HG03066 (cell line): ENCODE results near the gene ADCY7.

Source experiments
- ATAC-seq: cut with Tn5 transposase; IDR thresholded peaks from one replicate; pipeline ENCODE4 v1.9.1; 2021; ENCODE audit warnings: low read depth; ENCODE audit not compliant: unreplicated experiment

The ADCY7 gene

DNA sequence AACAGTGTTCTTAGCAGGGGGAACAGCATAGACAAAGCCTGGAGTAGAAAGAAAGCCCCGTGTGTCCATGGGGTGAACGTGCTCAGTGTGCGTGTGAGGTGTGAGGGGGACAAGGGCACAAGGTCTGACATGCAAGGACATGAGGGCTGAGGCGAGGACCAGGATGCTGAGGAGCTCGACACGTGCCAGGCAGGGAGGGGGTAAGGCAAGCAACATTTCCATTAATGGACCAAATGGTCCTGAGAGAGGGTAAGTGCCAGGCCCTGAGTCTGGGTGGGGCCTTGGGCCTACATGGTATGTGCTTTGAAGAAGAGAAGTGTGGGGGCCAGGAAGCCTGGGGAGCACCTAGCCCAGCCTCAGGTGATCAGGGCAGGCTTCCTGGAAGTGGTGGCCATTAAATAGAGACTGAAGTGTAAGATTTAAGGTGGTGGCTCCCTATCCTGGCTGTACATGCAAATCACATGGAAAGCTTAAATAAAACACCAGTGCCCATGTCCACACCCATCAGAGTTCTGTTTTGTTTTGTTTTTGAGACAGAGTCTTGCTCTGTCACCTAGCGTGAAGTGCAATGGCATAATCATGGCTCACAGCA is 29.3 kb downstream of the ADCY7 start:
- no peak for ATAC-seq

DNA sequence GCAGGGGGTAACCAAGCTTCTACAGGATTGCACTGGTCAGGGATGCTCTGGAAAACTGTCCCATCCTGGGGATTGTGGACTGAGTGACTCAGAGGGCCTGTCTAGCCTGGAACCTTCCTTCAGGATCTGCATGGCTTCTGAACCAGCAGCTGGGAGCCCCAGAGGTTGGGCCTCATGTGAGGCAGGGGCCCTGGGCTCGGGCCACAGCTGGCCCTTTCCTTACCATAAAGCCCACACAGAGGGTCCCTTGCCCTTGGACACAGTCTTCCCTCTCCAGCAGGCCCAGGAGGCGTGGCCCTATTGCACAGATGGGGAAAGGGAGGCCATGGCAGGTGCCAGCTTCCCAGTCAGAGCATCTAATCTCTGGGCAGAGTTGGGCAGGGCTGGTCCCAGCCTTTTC is 30.5 kb downstream of the ADCY7 start:
- no peak for ATAC-seq

DNA sequence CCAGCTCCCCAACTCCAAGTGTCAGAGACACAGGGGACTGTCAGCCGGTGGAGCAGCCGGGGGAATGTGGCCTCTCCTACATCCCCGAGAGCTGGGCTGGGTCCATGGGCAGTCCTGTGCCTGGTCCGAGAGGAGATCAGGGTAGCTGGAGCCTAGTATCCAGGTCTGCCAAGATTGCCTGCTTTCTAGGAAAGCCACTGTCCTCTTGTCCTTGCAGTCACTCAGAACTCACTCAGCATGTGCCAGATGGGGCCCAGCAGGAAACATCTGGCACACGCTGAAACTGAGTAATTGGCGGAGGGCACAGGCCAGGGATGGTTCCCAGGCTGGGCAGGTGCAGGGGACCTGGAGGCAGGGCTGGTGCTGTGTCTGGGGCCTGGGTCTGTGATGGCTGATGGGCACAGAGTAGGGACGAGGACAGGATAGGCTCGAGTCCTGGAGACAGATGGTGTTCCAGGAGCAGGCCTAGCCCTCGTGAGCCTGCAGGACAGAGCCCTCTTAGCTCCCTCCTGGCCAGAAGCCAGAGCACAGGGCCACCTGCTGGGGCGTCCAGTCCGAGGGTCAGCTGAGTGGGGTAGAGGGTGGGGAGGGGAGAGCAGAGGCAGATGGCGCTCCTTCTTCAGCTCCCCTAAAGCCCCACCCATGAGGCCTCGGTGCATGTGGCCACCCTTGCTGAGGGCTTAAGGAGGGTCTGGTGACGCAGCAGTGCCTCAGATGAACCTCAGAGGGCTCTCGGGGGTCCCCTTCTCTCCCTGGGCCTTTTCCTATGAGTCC is 31.1 kb downstream of the ADCY7 start:
- ATAC-seq = no peak

DNA sequence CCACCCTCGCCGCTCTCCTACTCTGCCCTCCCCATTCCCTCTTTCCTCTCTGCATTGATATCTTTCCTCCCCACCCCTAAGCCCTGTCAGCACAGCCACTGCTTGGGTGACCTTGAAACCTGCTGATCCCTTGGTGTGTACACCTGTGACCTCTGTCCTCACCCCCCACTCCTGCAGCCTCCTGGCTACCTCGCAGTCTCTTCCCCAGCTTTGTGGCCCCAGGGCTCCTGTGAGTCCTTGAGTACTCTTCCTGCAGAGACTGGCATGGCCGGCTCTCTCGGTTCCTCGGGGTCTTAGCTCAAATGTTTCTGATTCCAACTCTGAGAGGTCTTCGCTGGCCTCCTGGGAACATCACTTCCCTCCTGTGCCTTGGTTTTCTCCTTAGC is 31.7 kb downstream of the ADCY7 start:
- no peak for ATAC-seq

DNA sequence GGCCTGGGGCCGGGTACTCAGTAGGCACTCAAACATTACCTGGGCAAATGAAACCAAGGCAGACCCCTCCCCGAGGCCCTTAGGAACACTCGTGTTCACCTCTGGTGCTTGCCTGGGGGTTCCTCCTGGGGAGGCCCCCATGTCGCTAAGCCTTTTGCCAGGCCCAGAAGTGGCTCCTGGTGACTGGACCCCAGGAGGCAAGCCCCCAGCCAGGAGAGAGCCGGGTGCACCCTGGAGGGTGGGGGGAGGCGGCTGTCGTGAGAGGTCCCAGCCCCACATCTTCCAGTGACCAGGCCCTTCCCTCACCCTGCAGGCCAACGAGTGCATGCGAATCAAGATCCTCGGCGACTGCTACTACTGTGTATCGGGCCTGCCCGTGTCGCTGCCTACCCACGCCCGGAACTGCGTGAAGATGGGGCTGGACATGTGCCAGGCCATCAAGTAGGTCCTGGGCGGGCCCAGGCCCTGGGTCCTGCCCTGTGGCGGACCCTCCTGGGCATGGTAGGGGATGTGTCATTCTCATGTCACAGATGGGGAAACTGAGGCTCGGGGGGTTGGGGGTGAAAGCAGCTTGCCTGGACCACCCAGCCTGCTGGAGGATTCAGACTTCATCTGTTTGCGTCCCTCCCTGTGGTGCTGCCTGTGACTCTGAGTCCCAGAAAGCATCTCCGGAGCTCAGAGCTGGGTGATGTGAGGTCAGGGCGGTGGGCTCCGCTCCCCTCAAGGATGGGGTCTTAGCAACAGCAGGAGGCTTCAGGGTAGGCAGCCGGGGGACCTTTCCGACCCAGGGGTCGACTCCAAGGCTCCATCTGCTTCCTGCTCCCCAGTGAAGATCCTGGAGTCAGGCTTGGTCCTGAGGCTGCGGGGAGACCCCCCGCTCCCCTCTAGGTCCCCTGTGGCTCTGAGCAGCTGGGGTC is 32.5 kb downstream of the ADCY7 start:
- ATAC-seq = no peak

DNA sequence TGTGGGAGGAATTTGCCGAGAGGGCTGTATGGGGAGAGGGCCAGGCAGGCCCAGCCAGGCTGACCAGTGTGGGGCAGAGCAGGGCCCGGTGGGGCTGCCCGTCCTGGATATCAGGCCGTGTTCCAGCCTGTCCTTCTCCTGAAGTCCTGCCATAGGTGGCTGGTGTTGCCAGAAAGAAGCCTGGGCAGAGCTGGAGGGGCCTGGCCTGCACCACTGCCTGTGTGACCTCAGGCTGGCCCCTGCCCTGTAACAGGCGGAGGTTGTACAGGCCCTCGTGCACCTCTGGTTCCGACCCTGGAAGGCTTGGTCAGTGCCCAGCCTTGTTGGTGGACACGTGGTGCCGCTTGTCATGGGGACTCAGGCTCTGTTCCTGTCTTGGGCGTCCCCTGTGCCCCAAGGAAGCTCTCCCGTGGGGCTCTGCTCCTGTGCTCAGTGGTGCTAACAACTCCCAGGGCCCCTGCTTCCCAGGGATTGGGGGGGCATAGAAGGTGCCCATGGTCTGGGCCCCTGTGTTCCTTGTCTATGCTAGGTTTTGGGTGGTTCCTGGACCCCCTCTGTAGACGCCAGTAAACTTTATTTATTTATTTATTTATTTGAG is 33.3 kb downstream of the ADCY7 start:
- ATAC-seq = no peak

DNA sequence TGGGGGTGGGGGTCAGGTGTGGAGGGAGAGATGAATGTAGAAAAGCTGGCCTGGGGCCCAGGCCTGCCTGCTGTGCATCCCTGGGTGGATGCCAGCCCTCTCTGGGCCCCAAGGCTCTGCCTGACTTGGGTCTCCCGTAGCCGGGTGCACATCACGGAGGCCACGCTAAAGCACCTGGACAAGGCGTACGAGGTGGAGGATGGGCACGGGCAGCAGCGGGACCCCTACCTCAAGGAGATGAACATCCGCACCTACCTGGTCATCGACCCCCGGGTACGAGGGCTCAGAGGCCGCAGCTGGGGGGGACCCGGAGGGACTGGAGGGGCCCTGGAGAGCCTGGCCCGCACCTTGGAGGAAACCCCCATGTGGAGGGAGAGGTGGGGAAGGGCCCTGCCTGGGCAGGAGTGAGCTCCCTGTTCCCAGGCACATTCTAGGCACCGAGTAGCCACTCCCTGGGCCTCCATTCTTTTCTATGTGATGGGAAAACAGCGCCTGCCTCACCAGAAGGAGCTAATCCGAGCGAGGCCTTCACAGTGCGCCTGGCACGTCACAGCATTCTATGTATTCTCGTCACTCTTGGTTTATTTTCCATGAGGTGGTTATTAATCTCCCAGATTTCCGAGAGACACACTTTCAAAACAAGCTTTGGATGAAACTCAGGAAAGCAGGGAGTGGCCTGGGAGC is 34.7 kb downstream of the ADCY7 start:
- no peak for ATAC-seq

DNA sequence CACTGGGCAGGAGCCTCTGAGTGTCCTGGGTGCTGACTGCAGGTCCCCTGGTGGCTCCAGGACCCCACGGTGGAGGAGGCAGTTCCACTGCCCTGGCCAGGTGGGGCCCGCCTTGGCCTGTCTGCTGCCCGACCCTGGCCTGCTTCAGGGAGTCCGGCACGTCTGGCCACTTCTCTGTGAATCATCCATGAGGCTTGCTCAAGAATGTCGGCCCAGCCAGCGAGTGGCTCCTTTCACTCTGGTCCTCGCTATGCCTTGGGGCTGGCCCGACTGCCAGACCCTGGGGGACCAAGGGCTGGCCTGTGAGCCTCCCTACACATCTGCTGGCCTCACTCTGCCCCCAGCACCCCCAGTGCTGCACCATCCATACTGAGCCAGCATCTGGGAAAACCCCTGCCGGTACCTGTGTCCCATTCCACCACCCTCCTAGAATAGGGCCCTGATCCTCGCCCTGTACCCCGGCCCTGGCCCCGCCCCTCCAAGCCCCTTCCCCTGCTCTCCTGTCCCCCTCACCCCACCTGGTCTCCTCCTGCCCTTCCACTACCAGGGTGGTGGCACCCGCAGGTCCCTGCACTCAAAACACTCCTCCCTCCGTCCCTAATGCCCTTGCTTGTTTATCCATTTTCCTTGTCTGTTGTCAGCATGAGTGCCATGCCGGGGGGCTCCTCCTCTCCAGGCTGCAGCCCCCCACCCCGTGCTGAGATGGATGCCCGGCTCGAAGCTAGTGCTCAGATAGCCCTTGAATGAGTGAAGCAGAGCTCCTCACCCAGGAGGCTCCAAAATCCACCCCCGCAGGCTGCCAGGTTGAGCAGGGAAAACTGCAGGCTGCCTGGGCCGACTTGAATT is 35.5 kb downstream of the ADCY7 start:
- no peak for ATAC-seq

DNA sequence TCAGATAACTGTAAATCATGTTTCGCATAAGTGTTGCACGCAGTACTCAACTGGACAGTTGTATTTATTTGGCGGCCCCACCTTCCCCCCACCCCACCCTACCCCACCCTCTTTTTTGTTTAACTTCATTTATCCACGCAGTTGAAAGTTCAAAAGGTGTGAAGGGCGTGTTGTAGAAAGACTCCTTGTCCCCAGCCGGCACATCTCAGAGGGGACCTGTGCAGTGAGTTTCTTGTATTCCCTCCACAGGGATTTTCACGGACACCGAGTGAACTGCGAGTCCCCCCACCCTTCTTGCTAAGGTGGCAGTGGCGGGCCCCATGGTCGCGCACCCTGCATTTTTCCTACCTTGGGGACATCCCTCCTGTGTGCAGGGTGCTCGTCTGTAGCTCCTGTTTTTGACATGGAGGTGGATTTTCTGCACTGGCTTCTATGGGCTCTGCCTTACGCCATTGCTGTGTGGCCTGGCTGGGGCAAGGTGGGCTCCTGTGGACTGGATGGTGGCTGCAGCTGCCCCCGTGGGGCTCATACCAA is 36.2 kb downstream of the ADCY7 start:
- no peak for ATAC-seq

DNA sequence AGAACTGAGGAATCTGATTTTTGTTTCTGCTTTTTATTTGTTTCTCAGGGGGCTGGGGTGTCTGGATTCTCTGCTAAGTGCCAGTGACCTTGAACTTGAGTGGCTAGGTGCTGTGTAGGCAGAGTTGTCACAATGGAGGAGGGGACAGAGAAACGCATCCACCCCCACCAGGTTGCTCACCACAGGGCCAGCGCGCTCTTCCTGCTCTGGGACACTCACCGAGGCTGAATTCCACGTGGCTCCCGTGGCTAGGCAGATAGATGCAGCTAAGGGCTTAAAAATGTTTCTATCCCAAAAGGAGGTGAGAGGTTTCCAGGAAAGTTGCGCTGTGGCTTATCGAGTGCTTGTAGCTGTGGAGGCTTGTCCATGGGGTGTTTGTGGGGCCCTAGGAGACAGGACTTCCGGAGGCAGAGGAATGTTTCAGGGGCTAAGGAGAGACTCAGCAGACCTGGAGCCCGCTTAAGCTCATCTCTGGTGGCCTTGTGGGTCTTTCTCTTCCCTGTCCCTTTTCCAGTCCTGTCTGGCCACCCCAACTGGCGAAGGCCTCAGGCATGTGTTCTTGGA is 36.8 kb downstream of the ADCY7 start:
- ATAC-seq = no peak

DNA sequence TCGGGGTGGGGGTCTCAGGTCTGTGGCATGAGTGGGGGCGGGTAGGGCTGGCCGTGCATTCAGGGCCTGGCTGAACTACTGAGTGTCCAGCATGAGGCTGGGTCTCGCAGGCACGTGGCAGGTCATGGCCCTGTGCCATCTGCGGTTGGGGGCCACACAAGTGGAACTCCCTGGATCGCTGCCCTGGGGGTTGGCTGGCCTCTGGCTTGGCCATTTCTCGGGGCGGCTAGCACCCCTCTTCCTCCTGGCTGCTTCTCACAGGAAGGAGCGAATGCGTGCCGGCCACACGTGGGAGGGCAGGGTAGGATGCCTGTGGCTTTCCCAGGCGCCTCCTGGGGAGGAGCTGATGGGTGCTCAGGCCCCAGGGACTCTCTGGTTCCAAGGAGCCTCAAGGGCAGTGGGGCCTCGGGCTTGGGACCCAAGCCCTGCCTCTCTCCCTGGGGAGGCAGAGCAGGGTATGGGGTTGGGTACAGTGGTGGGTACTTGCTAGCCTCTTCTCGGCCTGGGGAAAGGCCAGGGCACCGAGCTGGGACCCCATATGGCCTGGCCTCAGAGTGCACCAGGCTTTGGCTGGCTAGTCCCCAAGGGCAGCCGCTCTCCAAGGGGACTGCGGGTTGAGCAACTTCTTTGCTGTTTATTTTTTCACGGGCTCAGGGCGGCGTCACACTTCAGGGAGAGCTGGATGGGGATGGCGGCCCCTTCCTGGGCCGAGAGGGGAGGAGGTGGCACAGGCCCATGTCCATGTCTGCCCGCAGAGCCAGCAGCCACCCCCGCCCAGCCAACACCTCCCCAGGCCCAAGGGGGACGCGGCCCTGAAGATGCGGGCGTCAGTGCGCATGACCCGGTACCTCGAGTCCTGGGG is 37.5 kb downstream of the ADCY7 start:
- no peak for ATAC-seq

DNA sequence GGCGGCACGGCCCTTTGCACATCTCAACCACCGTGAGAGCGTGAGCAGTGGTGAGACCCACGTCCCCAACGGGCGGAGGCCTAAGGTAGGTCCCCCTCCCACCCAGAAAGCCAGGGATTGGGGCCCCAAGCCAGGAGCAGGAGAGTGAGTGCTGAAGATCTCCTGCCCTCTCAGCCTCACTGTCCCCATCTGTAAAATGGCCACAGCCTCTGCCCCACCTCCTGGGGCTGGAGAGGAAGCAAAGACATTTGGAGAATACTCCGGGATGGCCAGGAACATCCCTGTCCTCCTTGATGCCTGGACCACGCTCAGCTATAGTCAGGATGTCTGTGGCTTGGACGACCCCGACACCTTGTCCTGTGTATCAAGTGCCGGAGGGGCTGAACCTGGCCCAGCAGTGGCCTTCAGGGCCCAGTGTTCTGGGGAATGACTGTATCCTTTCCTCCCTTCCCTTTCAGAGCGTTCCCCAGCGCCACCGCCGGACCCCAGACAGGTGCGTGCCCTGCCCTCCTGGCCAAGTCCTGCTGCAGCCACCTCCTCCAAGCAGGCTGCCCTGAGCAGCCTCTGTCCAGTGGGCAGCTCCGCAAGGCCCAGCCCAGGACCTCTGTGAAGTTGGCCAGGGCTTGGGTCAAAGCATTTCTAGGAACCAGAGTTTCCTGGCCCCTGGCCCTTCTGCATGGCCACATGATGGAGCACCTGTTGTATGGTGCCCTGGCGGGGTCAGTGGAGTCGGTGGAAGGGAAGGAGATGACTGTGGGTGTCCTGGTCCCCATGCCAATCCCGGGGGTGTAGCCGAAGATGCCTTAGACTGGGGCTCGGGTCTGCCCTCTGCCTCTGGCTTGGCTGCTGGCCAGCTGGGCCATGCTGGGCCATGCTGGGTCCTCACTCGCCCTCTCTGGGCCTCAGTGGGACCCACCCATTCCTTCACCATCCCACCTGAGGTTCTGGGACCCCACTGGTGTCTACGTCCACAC is 38.4 kb downstream of the ADCY7 start:
- ATAC-seq = no peak

DNA sequence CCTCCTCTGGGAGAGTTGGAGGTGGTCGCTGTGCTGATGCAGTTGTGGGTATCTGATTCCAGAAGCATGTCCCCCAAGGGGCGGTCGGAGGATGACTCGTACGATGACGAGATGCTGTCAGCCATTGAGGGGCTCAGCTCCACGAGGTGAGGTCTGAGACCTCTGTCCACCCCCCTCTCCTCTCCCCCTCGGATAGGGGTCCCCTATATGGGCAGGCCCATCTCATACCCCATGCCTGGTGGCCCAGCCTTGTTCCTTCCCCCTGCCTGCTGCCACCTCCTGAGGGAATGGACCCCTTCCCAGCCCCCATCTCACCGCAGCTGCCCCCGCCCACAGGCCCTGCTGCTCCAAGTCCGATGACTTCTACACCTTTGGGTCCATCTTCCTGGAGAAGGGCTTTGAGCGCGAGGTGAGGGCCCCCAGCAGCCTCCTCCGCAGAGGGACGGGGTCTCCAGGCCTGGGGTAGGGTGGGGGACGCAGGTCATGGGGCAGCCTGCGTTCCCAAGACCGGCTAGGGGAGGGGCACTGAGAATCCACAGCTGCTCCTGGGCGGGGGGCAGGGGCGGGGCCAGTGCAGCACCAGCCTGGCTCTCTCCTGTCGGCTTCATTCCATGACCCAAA is 39.2 kb downstream of the ADCY7 start:
- ATAC-seq = no peak

DNA sequence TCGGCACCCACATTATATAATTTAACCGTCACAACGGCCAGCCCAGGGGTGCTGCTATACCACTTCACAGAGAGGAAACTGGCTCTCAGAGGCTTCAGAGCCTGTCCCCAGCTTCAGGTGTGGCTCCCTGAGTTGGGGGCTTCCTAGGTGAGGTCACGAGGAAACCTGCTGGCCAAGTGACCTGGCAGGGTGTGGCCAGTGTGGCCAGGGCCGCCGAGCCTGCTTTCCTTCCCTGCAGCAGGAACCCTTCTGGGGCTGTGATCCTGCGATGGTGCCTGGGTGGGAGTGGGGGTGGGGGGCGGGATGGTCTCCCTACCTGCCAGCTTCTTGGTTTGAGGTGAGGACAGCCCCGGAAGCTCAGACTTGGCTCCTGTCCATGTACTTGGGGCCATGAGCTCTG is 39.9 kb downstream of the ADCY7 start:
- no peak for ATAC-seq

DNA sequence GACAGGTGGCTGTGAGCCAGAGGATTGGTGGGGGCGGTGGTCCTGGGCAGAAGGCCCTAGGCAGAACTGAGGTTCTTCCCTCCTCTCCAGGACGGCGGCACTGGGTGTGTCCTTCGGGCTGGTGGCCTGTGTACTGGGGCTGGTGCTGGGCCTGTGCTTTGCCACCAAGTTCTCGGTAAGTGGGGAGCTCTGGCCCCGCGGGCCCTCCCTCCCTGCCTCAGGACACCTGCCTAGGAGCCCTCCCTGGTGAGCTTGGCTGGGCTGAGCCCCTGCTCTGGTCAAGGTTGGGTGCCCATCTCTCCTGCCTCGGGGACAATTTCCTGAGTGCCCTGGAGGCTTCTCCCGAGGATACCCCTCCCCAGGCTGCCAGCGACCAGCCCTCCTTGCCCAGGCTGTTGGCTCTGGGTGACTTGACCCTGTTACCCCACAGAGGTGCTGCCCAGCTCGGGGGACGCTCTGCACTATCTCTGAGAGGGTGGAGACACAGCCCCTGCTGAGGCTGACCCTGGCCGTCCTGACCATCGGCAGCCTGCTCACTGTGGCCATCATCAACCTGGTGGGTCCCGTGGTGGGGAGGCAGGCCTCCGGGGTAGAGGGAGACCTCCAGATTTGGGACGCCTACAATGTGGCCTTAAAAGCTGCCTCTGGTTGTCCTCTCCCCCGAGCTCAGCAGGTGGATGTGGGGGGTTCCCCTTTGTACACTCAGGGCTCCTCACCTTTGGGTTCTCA is 42.0 kb downstream of the ADCY7 start:
- no peak for ATAC-seq

DNA sequence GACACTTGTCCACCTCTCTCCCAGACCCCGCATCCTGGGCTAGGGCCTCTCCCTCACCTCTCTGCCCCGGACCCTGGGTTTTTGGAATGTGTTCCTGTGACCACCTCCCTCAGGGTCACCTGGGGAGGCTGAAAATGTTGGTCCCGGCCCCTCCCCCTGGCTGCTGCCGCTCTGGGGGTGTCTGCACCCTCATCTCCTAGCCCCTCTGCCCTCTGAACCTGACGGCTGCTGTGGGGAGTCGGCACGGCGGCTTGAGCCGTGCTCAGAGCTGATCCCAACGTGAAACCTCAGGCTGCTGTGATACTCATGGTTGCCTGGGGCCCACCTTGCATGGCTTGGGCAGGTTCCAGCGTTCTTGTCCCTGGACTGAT is 42.8 kb downstream of the ADCY7 start:
- ATAC-seq = no peak
